Measurements from ENCODE around the gene MAPK9. TPM values are rescaled to one million over a fixed set of nuclear protein-coding genes. Genes with fewer than 3 reads are reported as not detected.

MAPK9 gene
- total RNA-seq, 1 donor from 2014 or later = 26.8 TPM

Other genes starting within 250 kb of the MAPK9 start
- gene RNF130, start 220.3 kb downstream of the MAPK9 start, total RNA-seq = 73.5 and 74.2 TPM in 2 replicates
- not detected in 2 replicates for gene RASGEF1C, start 82.9 kb downstream of the MAPK9 start, total RNA-seq
- gene GFPT2, start 61.3 kb upstream of the MAPK9 start, total RNA-seq = 10.2 and 13.2 TPM in 2 replicates
- 17.2 and 20.1 TPM in 2 replicates for gene CNOT6, start 202.3 kb upstream of the MAPK9 start, total RNA-seq

Measured in glomerular endothelial cell (primary cell).